Ishikawa (cell line): Measurements from ENCODE around the gene UCK1.

ENCODE experiments used
- CEBPB ChIP-seq: IDR thresholded peaks from 2 replicates; pipeline ENCODE4 v1.6.1; 2012
- CREB1 ChIP-seq: IDR thresholded peaks from 2 replicates; pipeline ENCODE4 v1.6.1; 2012; ENCODE audit warnings: low read depth
- EGR1 ChIP-seq: IDR thresholded peaks from 2 replicates; pipeline ENCODE4 v1.6.1; 2012
- EP300 ChIP-seq: IDR thresholded peaks from 2 replicates; pipeline ENCODE4 v1.6.1; 2012; ENCODE audit warnings: borderline replicate concordance
- FOXM1 ChIP-seq: IDR thresholded peaks from 2 replicates; pipeline ENCODE4 v1.6.1; 2012; ENCODE audit warnings: low read depth, borderline replicate concordance
- MAX ChIP-seq: IDR thresholded peaks from 2 replicates; pipeline ENCODE4 v1.6.1; 2012
- NFIC ChIP-seq: IDR thresholded peaks from 2 replicates; pipeline ENCODE4 v1.6.1; 2012
- RAD21 ChIP-seq: IDR thresholded peaks from 2 replicates; pipeline ENCODE4 v1.6.1; 2012; ENCODE audit warnings: low read depth
- TAF1 ChIP-seq: IDR thresholded peaks from 2 replicates; pipeline ENCODE4 v1.6.1; 2012; ENCODE audit warnings: low read depth, mild to moderate bottlenecking
- TCF12 ChIP-seq: IDR thresholded peaks from 2 replicates; pipeline ENCODE4 v1.6.1; 2012; ENCODE audit warnings: low read depth
- TEAD4 ChIP-seq: IDR thresholded peaks from 2 replicates; pipeline ENCODE4 v1.6.1; 2012
- USF1 ChIP-seq: IDR thresholded peaks from 2 replicates; pipeline ENCODE4 v1.6.1; 2012
- YY1 ChIP-seq: IDR thresholded peaks from 2 replicates; pipeline ENCODE4 v1.6.1; 2012; ENCODE audit warnings: low read depth
- ZBTB7A ChIP-seq: IDR thresholded peaks from 2 replicates; pipeline ENCODE4 v1.6.1; 2012; ENCODE audit warnings: low read depth
- TF ChIP-seq, protein P1 (sequence below): IDR thresholded peaks from 2 replicates; pipeline ENCODE4 v1.6.1; 2012; ENCODE audit warnings: low read depth, mild to moderate bottlenecking

UCK1 gene

DNA sequence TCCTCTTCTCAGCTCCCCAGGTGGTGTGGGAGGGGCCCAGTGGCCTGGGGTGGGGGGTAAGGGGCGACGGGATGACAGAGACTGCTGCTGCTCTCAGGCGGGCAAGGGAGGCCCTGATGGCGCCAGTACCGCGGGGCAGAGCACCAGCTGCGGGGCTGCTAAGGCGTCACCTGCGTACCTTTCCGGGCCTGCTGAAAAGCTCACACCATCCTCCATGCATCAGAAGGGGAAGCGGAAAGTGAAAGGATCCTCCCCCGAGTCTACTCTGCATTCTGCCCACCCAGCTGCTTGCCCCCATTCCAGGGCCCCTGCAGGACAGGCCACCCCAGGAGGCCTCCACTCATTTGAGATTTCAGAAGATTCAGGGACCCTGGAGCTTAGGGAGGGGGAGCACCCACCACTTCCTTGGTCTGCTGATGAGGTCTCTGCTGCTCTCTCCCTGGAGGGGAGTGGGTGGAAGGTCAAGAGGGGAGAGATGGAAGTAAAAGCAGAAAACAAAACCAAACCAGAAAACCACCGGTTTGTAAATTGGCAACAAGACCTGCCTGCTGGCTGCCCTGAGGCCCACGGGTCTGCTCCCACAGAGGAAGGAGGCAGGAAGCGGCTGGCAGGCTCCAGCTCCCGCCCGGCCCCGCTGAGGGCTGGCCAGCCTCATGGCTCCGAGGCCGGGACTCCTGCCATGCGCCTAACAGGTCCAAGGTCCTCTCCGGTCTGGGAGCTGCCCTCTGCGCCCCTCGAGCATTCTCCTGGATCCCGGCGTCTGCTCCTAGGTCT lies 47.9 kb upstream of the UCK1 start:
- TF ChIP-seq TEAD4 (no peak), TCF12 (no peak), EGR1 (no peak), FOXM1 (no peak), MAX (no peak), NFIC (no peak), RAD21 (no peak), CREB1 (no peak), TAF1 (no peak), USF1 (no peak)
- TF ChIP-seq, protein P1, sequence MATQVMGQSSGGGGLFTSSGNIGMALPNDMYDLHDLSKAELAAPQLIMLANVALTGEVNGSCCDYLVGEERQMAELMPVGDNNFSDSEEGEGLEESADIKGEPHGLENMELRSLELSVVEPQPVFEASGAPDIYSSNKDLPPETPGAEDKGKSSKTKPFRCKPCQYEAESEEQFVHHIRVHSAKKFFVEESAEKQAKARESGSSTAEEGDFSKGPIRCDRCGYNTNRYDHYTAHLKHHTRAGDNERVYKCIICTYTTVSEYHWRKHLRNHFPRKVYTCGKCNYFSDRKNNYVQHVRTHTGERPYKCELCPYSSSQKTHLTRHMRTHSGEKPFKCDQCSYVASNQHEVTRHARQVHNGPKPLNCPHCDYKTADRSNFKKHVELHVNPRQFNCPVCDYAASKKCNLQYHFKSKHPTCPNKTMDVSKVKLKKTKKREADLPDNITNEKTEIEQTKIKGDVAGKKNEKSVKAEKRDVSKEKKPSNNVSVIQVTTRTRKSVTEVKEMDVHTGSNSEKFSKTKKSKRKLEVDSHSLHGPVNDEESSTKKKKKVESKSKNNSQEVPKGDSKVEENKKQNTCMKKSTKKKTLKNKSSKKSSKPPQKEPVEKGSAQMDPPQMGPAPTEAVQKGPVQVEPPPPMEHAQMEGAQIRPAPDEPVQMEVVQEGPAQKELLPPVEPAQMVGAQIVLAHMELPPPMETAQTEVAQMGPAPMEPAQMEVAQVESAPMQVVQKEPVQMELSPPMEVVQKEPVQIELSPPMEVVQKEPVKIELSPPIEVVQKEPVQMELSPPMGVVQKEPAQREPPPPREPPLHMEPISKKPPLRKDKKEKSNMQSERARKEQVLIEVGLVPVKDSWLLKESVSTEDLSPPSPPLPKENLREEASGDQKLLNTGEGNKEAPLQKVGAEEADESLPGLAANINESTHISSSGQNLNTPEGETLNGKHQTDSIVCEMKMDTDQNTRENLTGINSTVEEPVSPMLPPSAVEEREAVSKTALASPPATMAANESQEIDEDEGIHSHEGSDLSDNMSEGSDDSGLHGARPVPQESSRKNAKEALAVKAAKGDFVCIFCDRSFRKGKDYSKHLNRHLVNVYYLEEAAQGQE: no peak

GRCh38 chr9:131578021-131578420 lies 47.0 kb upstream of the UCK1 start:
- no peak for TF ChIP-seq TEAD4
- TF ChIP-seq TAF1: no peak
- TF ChIP-seq ZBTB7A: no peak
- no peak for TF ChIP-seq CREB1
- no peak for TF ChIP-seq YY1
- no peak for TF ChIP-seq USF1
- TF ChIP-seq, protein P1: no peak
- no peak for TF ChIP-seq MAX
- TF ChIP-seq FOXM1: no peak
- no peak for TF ChIP-seq EGR1
- no peak for TF ChIP-seq EP300
- no peak for TF ChIP-seq CEBPB
- no peak for TF ChIP-seq RAD21
- TF ChIP-seq TCF12: no peak
- no peak for TF ChIP-seq NFIC

- TF ChIP-seq, protein P1: no peak
- TF ChIP-seq TAF1: no peak
- no peak for TF ChIP-seq ZBTB7A
- TF ChIP-seq NFIC: no peak
- TF ChIP-seq CREB1: no peak
- TF ChIP-seq YY1: no peak
- no peak for TF ChIP-seq MAX
- no peak for TF ChIP-seq EGR1
- no peak for TF ChIP-seq EP300
- no peak for TF ChIP-seq FOXM1
- TF ChIP-seq TCF12: no peak
- TF ChIP-seq USF1: no peak
- no peak for TF ChIP-seq CEBPB
- no peak for TF ChIP-seq TEAD4
- no peak for TF ChIP-seq RAD21
Observed at GRCh38 chr9:131577005-131578000, 46.2 kb upstream of the UCK1 start.
